H1 (cell line): ENCODE results near the gene TMSB10. TPM values are rescaled to one million over a fixed set of nuclear protein-coding genes. Genes with fewer than 3 reads are reported as not detected.
A peak's percentile ranks its signal among the peaks of the same experiment; 100 is the strongest.

Experiments
- CTCF ChIA-PET: fragments of 300-600 bp; sonication (Branson Sonifier 250); formaldehyde crosslinking; loops from one replicate; lab custom pipeline; 2021; ENCODE audit not compliant: partially characterized antibody; lab: Charles Lee
- POLR2A ChIA-PET: fragments of 300-600 bp; sonication (Branson Sonifier 250); formaldehyde crosslinking; loops from one replicate; lab custom pipeline; 2021; ENCODE audit warnings: inconsistent platforms; ENCODE audit not compliant: partially characterized antibody; lab: Charles Lee
- DNase-seq, 2 experiments: peaks; one replicate each; pipeline versions ENCODE4 v3.0.0 to v3.0.0-alpha.2; 2010 to 2022; ENCODE audit warnings: low spot score in 2 of 2, low read depth in 1 of 2, mixed read lengths in 1 of 2
- FAIRE-seq: peaks from 2 replicates; lab custom pipeline; 2011; peaks lifted over from hg19 to GRCh38; lab: Jason Lieb, UNC
- H2AFZ ChIP-seq: 2 replicates; pipeline ENCODE4 v1.8.1; 2012; ENCODE audit warnings: low read length, inconsistent platforms
- H2AK5ac ChIP-seq: 2 replicates; pipeline ENCODE4 v1.6.1; 2013; ENCODE audit warnings: low read depth, low read length
- H2BK120ac ChIP-seq: replicated peaks from 2 replicates; pipeline ENCODE3; 2013; ENCODE audit warnings: low read depth, low read length, inconsistent platforms
- H2BK12ac ChIP-seq: 2 replicates; pipeline ENCODE4 v1.6.1; 2013; ENCODE audit warnings: low read depth, low read length
- H2BK15ac ChIP-seq: 2 replicates; pipeline ENCODE4 v1.6.1; 2013; ENCODE audit warnings: low read length
- H2BK20ac ChIP-seq: 2 replicates; pipeline ENCODE4 v1.6.1; 2013; ENCODE audit warnings: low read length
- H2BK5ac ChIP-seq: 2 replicates; pipeline ENCODE4 v1.6.1; 2013; ENCODE audit warnings: low read depth, low read length
- H3K14ac ChIP-seq: 2 replicates; pipeline ENCODE4 v1.6.1; 2013; ENCODE audit warnings: inconsistent platforms; ENCODE audit not compliant: insufficient read length
- H3K18ac ChIP-seq: 2 replicates; pipeline ENCODE4 v1.6.1; 2013; ENCODE audit warnings: low read length; ENCODE audit errors: extremely low read depth
- H3K23ac ChIP-seq: 2 replicates; pipeline ENCODE4 v1.6.1; 2013; ENCODE audit warnings: inconsistent platforms; ENCODE audit not compliant: insufficient read length
- H3K23me2 ChIP-seq: 2 replicates; pipeline ENCODE4 v1.6.1; 2013; ENCODE audit warnings: low read depth, low read length
- H3K27ac ChIP-seq: 2 replicates; pipeline ENCODE4 v1.6.1; 2011; ENCODE audit warnings: low read depth, low read length, inconsistent platforms
- H3K27me3 ChIP-seq, 4 experiments: replicated peaks in 1 of 4; 1 replicate in 1 of 4; 2 replicates in 3 of 4; pipeline versions ENCODE4 v1.6.1 to v1.8.1; 2011 to 2013; ENCODE audit warnings: low read length in 3 of 4, mild to moderate bottlenecking in 3 of 4, inconsistent platforms in 2 of 4, mixed read lengths in 2 of 4, moderate library complexity in 1 of 4; ENCODE audit not compliant: control insufficient read depth in 3 of 4, insufficient read depth in 3 of 4; ENCODE audit errors: extremely low read depth in 1 of 4
- H3K36me3 ChIP-seq, 4 experiments: 2 replicates each; pipeline versions ENCODE4 v1.6.1 to v1.8.1; 2011 to 2013; ENCODE audit warnings: mild to moderate bottlenecking in 4 of 4, low read length in 3 of 4, moderate library complexity in 2 of 4, control low read depth in 1 of 4, inconsistent platforms in 1 of 4; ENCODE audit not compliant: insufficient read depth in 4 of 4, control insufficient read depth in 2 of 4
- H3K4ac ChIP-seq: replicated peaks from 2 replicates; pipeline ENCODE3; 2013; ENCODE audit warnings: low read length, low read depth, mixed read lengths, inconsistent platforms; ENCODE audit not compliant: insufficient read length
- H3K4me1 ChIP-seq, 4 experiments: replicated peaks in 1 of 4; 1 replicate in 1 of 4; 2 replicates in 3 of 4; pipeline versions ENCODE4 v1.6.1 to v1.8.1; 2011 to 2013; ENCODE audit warnings: low read length in 3 of 4, inconsistent platforms in 2 of 4, mixed read lengths in 1 of 4; ENCODE audit not compliant: insufficient read depth in 4 of 4, control insufficient read depth in 3 of 4
- H3K4me2 ChIP-seq, 2 experiments: 2 replicates each; pipeline versions ENCODE4 v1.6.1 to v1.8.1; 2011 to 2013; ENCODE audit warnings: low read depth in 2 of 2, low read length in 2 of 2, control low read depth in 1 of 2, inconsistent platforms in 1 of 2, mild to moderate bottlenecking in 1 of 2; ENCODE audit not compliant: insufficient read depth in 1 of 2
- H3K4me3 ChIP-seq, 4 experiments: fragments of 200-600, 300-600 bp in 1 of 4; sonication (generic), shearing (Covaris generic), sonication (Bioruptor Twin) in 1 of 4; 2 replicates each; pipeline versions ENCODE4 v1.5.1 to v1.8.1; 2011 to 2016; ENCODE audit warnings: low read length in 4 of 4, low read depth in 3 of 4, control low read depth in 2 of 4, inconsistent platforms in 2 of 4, mild to moderate bottlenecking in 2 of 4, mixed read lengths in 1 of 4, moderate library complexity in 1 of 4; ENCODE audit not compliant: insufficient read depth in 2 of 4; ENCODE audit errors: extremely low read depth in 1 of 4
- H3K56ac ChIP-seq: replicated peaks from 2 replicates; pipeline ENCODE3; 2013; ENCODE audit warnings: low read depth, mild to moderate bottlenecking, mixed read lengths, low read length, inconsistent platforms; ENCODE audit not compliant: insufficient read length
- H3K79me1 ChIP-seq: 2 replicates; pipeline ENCODE4 v1.6.1; 2013; ENCODE audit warnings: low read depth, low read length, control low read depth
- H3K79me2 ChIP-seq, 2 experiments: 2 replicates each; pipeline versions ENCODE4 v1.6.1 to v1.8.1; 2012 to 2013; ENCODE audit warnings: low read length in 2 of 2, mild to moderate bottlenecking in 2 of 2, inconsistent platforms in 1 of 2; ENCODE audit not compliant: insufficient read depth in 2 of 2, control insufficient read depth in 1 of 2
- H3K9ac ChIP-seq, 4 experiments: replicated peaks in 1 of 4; 1 replicate in 1 of 4; 2 replicates in 3 of 4; pipeline versions ENCODE4 v1.6.1 to v1.8.1; 2011 to 2013; ENCODE audit warnings: low read depth in 3 of 4, low read length in 3 of 4, control low read depth in 2 of 4, mild to moderate bottlenecking in 2 of 4, moderate library complexity in 2 of 4, inconsistent platforms in 1 of 4; ENCODE audit errors: extremely low read depth in 1 of 4
- H3K9me3 ChIP-seq, 2 experiments: 2 replicates each; pipeline versions ENCODE4 v1.6.1 to v1.8.1; 2012 to 2013; ENCODE audit warnings: mild to moderate bottlenecking in 2 of 2, moderate library complexity in 2 of 2, control low read depth in 1 of 2, inconsistent platforms in 1 of 2, low read depth in 1 of 2, low read length in 1 of 2, mixed read lengths in 1 of 2; ENCODE audit not compliant: insufficient read depth in 2 of 2
- H4K20me1 ChIP-seq, 2 experiments: replicated peaks in 1 of 2; 2 replicates each; pipeline versions ENCODE3 to v1.8.1; 2011 to 2013; ENCODE audit warnings: inconsistent platforms in 2 of 2, low read length in 2 of 2, mild to moderate bottlenecking in 1 of 2; ENCODE audit not compliant: insufficient read depth in 2 of 2, control insufficient read depth in 1 of 2
- H4K5ac ChIP-seq: 2 replicates; pipeline ENCODE4 v1.6.1; 2013; ENCODE audit warnings: low read length, low read depth, mixed read lengths, inconsistent platforms; ENCODE audit not compliant: insufficient read length
- H4K8ac ChIP-seq: 2 replicates; pipeline ENCODE4 v1.8.0; 2013; ENCODE audit warnings: mild to moderate bottlenecking, moderate library complexity, low read length, inconsistent platforms; ENCODE audit not compliant: insufficient read depth; ENCODE audit errors: extremely low read depth
- H4K91ac ChIP-seq: replicated peaks from 2 replicates; pipeline ENCODE3; 2013; ENCODE audit warnings: low read length, mixed read lengths, inconsistent platforms; ENCODE audit not compliant: insufficient read length
- ATF2 ChIP-seq: IDR thresholded peaks from 2 replicates; pipeline ENCODE4 v1.6.1; 2012; ENCODE audit warnings: low read length, inconsistent platforms
- CHD1 ChIP-seq: IDR thresholded peaks from 2 replicates; pipeline ENCODE4 v1.6.1; 2012; ENCODE audit warnings: low read depth, low read length, improper control_type of control experiment
- CREB1 ChIP-seq: IDR thresholded peaks from 2 replicates; pipeline ENCODE4 v1.6.1; 2012; ENCODE audit warnings: inconsistent platforms
- EZH2 ChIP-seq: fragments of 200-600 bp; sonication (generic); IDR thresholded peaks from 2 replicates; pipeline ENCODE4 v1.7.1; 2012; ENCODE audit warnings: low read depth, mild to moderate bottlenecking, moderate library complexity, low read length, inconsistent platforms; ENCODE audit not compliant: severe bottlenecking
- GABPA ChIP-seq: IDR thresholded peaks from 2 replicates; pipeline ENCODE4 v1.6.1; 2011; ENCODE audit warnings: mild to moderate bottlenecking, low read length, moderate library complexity, borderline replicate concordance; ENCODE audit not compliant: insufficient read depth
- JUND ChIP-seq: IDR thresholded peaks from 2 replicates; pipeline ENCODE4 v1.6.1; 2011; ENCODE audit warnings: mild to moderate bottlenecking, improper control_type of control experiment, low read length
- KDM4A ChIP-seq: IDR thresholded peaks from one replicate; pipeline ENCODE4 v1.7.1; 2012; ENCODE audit warnings: low read depth, mild to moderate bottlenecking, moderate library complexity, low read length, inconsistent platforms; ENCODE audit not compliant: severe bottlenecking
- MAFK ChIP-seq: IDR thresholded peaks from 2 replicates; pipeline ENCODE4 v1.6.1; 2012; ENCODE audit warnings: low read depth, mild to moderate bottlenecking, improper control_type of control experiment, low read length
- POLR2AphosphoS5 ChIP-seq: IDR thresholded peaks from 2 replicates; pipeline ENCODE4 v1.6.1; 2011; ENCODE audit warnings: low read depth, low read length
- SP1 ChIP-seq: IDR thresholded peaks from 2 replicates; pipeline ENCODE4 v1.6.1; 2011; ENCODE audit warnings: low read depth, low read length
- SRF ChIP-seq: IDR thresholded peaks from 2 replicates; pipeline ENCODE4 v1.6.1; 2011; ENCODE audit warnings: mild to moderate bottlenecking, low read depth, low read length, moderate library complexity
- TEAD4 ChIP-seq: IDR thresholded peaks from 2 replicates; pipeline ENCODE4 v1.6.1; 2012; ENCODE audit warnings: low read depth, low read length, inconsistent platforms, mixed read lengths
- WGBS, 2 experiments: shearing (Covaris generic) in 1 of 2; methylation state at CpG; one replicate each; pipeline versions ENCODE4 v1.1.6 to v1.1.7; 2013 to 2015; ENCODE audit warnings: low lambda C conversion rate in 2 of 2, mixed read lengths in 2 of 2, inconsistent platforms in 1 of 2, low coverage in 1 of 2, missing lambda C conversion rate in 1 of 2; ENCODE audit not compliant: insufficient replicate concordance in 2 of 2, insufficient coverage in 1 of 2, insufficient read length in 1 of 2; ENCODE audit errors: extremely low coverage in 1 of 2, missing lambda C conversion rate in 1 of 2; 5-methylcytosine and 5-hydroxymethylcytosine counted together
- polyA plus RNA-seq, 7 experiments: library from polyadenylated mRNA; depleted of rRNA in 3 of 7; stranded (reverse) in 5 of 7; unstranded in 2 of 7; fragments of >200 nt in 5 of 7; fragments of 200-250 nt in 2 of 7; gene quantifications; 1 replicate in 5 of 7; 2 replicates in 1 of 7; 4 replicates in 1 of 7; pipeline versions ENCODE4 v1.2.1 to v1.2.3, GENCODE V29; 2011 to 2013; ENCODE audit warnings: missing spikeins in 2 of 7, mixed read lengths in 2 of 7
- total RNA-seq: library from RNA; stranded (reverse); fragmentation: NEBNext Ultra II Directional; extraction: Animal tissue kit (Norgen Biotek cat#: 25700); gene quantifications from 2 replicates; pipeline ENCODE4 v1.2.1, GENCODE V29; 2021

Gene TMSB10
- total and polyA plus RNA-seq, 2 of the 8 experiments (the other 6 are each of a cell fraction or from before 2014, with no cell fraction given): 593 to 1,075 TPM

- 93% methylated on average over 7 of the region's 7 CpGs; no CpG with 5 or more reads in 1 of the 2 experiments for WGBS, 2 experiments
- POLR2A ChIA-PET: interaction anchor here (0.6 to 15.1 kb wide), 7 partner anchors 10 to 103 kb away, joined by 3 to 231 read pairs (median 4); no protein-coding TSS in a partner anchor
- TF ChIP-seq MAFK (no peak), ATF2 (no peak), GABPA (no peak), JUND (no peak), SRF (no peak), TEAD4 (no peak), CHD1 (no peak), SP1 (no peak), CREB1 (no peak), EZH2 (no peak), KDM4A (no peak), POLR2AphosphoS5 (no peak)
These were observed 38.9 kb downstream of the TMSB10 start for GRCh38 chr2:84944295-84944909.

More at GRCh38 chr2:84944295-84944909, 38.9 kb downstream of the TMSB10 start:
- H2AFZ ChIP-seq: no peak overlapping the region
- H3K14ac ChIP-seq: no peak overlapping the region
- no peak overlapping the region for H2BK120ac ChIP-seq
- no peak overlapping the region for H3K4me3 ChIP-seq
- no peak overlapping the region for H3K56ac ChIP-seq
- no peaks in the 10 kb centered on the region for H3K27me3 ChIP-seq
- H2BK20ac ChIP-seq: no peak overlapping the region
- H3K79me2 ChIP-seq: no peaks in the 10 kb centered on the region
- H3K4ac ChIP-seq: no peak overlapping the region
- H3K9ac ChIP-seq: no peak overlapping the region
- no peak overlapping the region for H3K27ac ChIP-seq
- 0 out of 2 replicates have a peak, but pooled peaks cover 2% of the 10 kb centered on the region for H3K23me2 ChIP-seq
- no peaks in the 10 kb centered on the region for H3K79me1 ChIP-seq
- FAIRE-seq (no peak), DNase-seq (no peak)
- no peak overlapping the region for H3K18ac ChIP-seq
- 0 out of 2 replicates have a peak overlapping the region, but pooled peaks have one; percentile 49 for H2AK5ac ChIP-seq
- no peak overlapping the region for H3K23ac ChIP-seq
- H3K4me1 ChIP-seq: peaks cover 9 to 16% (median 10%) of the 10 kb centered on the region in 4 experiments
- no peak overlapping the region for H3K4me2 ChIP-seq
- H4K8ac ChIP-seq: no peak overlapping the region
- no peaks in the 10 kb centered on the region for H4K20me1 ChIP-seq
- H2BK15ac ChIP-seq: no peak overlapping the region
- no peaks in the 10 kb centered on the region for H3K9me3 ChIP-seq
- H3K36me3 ChIP-seq: no peaks in the 10 kb centered on the region
- no peak overlapping the region for H2BK12ac ChIP-seq
- CTCF ChIA-PET: interaction anchor here (1.3 to 7.2 kb wide), 8 partner anchors 9 to 122 kb away, joined by 3 to 57 read pairs (median 4); no protein-coding TSS in a partner anchor
- no peak overlapping the region for H2BK5ac ChIP-seq
- no peak overlapping the region for H4K5ac ChIP-seq
- H4K91ac ChIP-seq: no peak overlapping the region
